Neural cell (in vitro differentiated cells): Measurements from ENCODE around the gene ITM2A. TPM values are rescaled to one million over a fixed set of nuclear protein-coding genes. Genes with fewer than 3 reads are reported as not detected.

Experiments
- H2AFZ ChIP-seq: fragments of 200-600, 300-800 bp; sonication (generic), shearing (Covaris generic); 2 replicates; pipeline ENCODE4 v1.6.0; 2014; ENCODE audit warnings: low read depth, mild to moderate bottlenecking, antibody characterized with exemption, low read length, moderate library complexity
- H3F3A ChIP-seq: fragments of 200-600 bp; shearing (Covaris generic); 2 replicates; pipeline ENCODE4 v1.6.1; 2016; ENCODE audit warnings: mild to moderate bottlenecking, moderate library complexity, mixed read lengths, antibody characterized with exemption, low read length; ENCODE audit not compliant: insufficient read depth, poor library complexity, severe bottlenecking
- H3K27ac ChIP-seq: fragments of 200-600, 300-800 bp; sonication (generic), shearing (Covaris generic); 2 replicates; pipeline ENCODE4 v1.5.1; 2014; ENCODE audit warnings: mild to moderate bottlenecking, low read length, moderate library complexity
- H3K27me3 ChIP-seq: fragments of 300-800, 200-600 bp; sonication (generic), shearing (Covaris generic); 2 replicates; pipeline ENCODE4 v1.6.0; 2014; ENCODE audit warnings: mild to moderate bottlenecking, low read depth, low read length, moderate library complexity; ENCODE audit not compliant: insufficient read depth
- H3K36me3 ChIP-seq: fragments of 300-800, 200-600 bp; sonication (generic), shearing (Covaris generic); 2 replicates; pipeline ENCODE4 v1.5.1; 2014; ENCODE audit warnings: mild to moderate bottlenecking, antibody characterized with exemption, low read length, moderate library complexity; ENCODE audit not compliant: insufficient read depth
- H3K4me2 ChIP-seq: fragments of 300-800, 200-600 bp; sonication (generic), shearing (Covaris generic); 2 replicates; pipeline ENCODE4 v1.6.0; 2014; ENCODE audit warnings: mild to moderate bottlenecking, low read length
- H3K4me3 ChIP-seq: fragments of 300-800, 200-600 bp; sonication (generic), shearing (Covaris generic); 2 replicates; pipeline ENCODE4 v1.5.1; 2014; ENCODE audit warnings: mild to moderate bottlenecking, low read length, moderate library complexity
- H3K79me2 ChIP-seq: fragments of 200-600 bp; shearing (Covaris generic); replicated peaks from 2 replicates; pipeline ENCODE4 v1.6.0; 2014; ENCODE audit warnings: mild to moderate bottlenecking, low read length, moderate library complexity; ENCODE audit not compliant: insufficient read depth
- H3K9ac ChIP-seq: fragments of 300-800, 200-600 bp; sonication (generic), shearing (Covaris generic); 2 replicates; pipeline ENCODE4 v1.6.1; 2016; ENCODE audit warnings: mild to moderate bottlenecking, low read length, mixed read lengths
- H3K9me2 ChIP-seq: fragments of 200-600 bp; shearing (Covaris generic); 2 replicates; pipeline ENCODE4 v1.6.1; 2016; ENCODE audit warnings: mild to moderate bottlenecking, low read length, mixed read lengths; ENCODE audit not compliant: insufficient read depth
- H3K9me3 ChIP-seq: fragments of 200-600, 300-800 bp; sonication (generic), shearing (Covaris generic); 2 replicates; pipeline ENCODE4 v1.6.1; 2016; ENCODE audit warnings: mild to moderate bottlenecking, mixed run types, low read length, moderate library complexity, mixed read lengths
- H4K20me1 ChIP-seq: fragments of 200-600 bp; shearing (Covaris generic); 2 replicates; pipeline ENCODE4 v1.6.1; 2016; ENCODE audit warnings: mild to moderate bottlenecking, mixed run types; ENCODE audit not compliant: insufficient read depth
- EP300 ChIP-seq: fragments of 450-650 bp; conservative IDR thresholded peaks from 2 replicates; pipeline ENCODE4 v1.6.1; 2014; ENCODE audit warnings: antibody characterized with exemption, mild to moderate bottlenecking, moderate library complexity; ENCODE audit not compliant: poor library complexity, severe bottlenecking
- EZH2 ChIP-seq: fragments of 200-600, 300-800 bp; shearing (Covaris generic), sonication (generic); IDR thresholded peaks from 2 replicates; pipeline ENCODE4 v1.6.1; 2014; ENCODE audit warnings: antibody characterized with exemption, low read length, borderline replicate concordance, mild to moderate bottlenecking; ENCODE audit not compliant: insufficient read depth, poor library complexity, severe bottlenecking
- MXI1 ChIP-seq: fragments of 450-650 bp; conservative IDR thresholded peaks from 2 replicates; pipeline ENCODE4 v1.6.1; 2014; ENCODE audit warnings: antibody characterized with exemption, mild to moderate bottlenecking; ENCODE audit not compliant: poor library complexity, severe bottlenecking
- POLR2AphosphoS5 ChIP-seq: IDR thresholded peaks from 2 replicates; pipeline ENCODE4 v1.6.1; 2012
- RAD21 ChIP-seq: fragments of 450-650 bp; conservative IDR thresholded peaks from 2 replicates; pipeline ENCODE4 v1.6.1; 2014; ENCODE audit warnings: antibody characterized with exemption, mild to moderate bottlenecking, moderate library complexity
- SMC3 ChIP-seq: fragments of 450-650 bp; conservative IDR thresholded peaks from 2 replicates; pipeline ENCODE4 v1.6.1; 2014; ENCODE audit warnings: antibody characterized with exemption, mild to moderate bottlenecking, moderate library complexity; ENCODE audit not compliant: poor library complexity
- TAF1 ChIP-seq: IDR thresholded peaks from 2 replicates; pipeline ENCODE4 v1.6.1; 2012; ENCODE audit warnings: low read depth
- polyA minus RNA-seq: library from RNA; depleted of rRNA, polyadenylated mRNA; stranded (reverse); fragments of >200 nt; gene quantifications from 2 replicates; pipeline ENCODE4 v1.2.3, GENCODE V29; 2014
- polyA plus RNA-seq: library from polyadenylated mRNA; depleted of rRNA; stranded (reverse); fragments of >200 nt; gene quantifications from 2 replicates; pipeline ENCODE4 v1.2.3, GENCODE V29; 2014
- TF ChIP-seq, protein P1 (sequence below): fragments of 450-650 bp; IDR thresholded peaks from 2 replicates; pipeline ENCODE4 v1.5.1; 2014; ENCODE audit warnings: antibody characterized with exemption, mild to moderate bottlenecking, moderate library complexity; ENCODE audit not compliant: poor library complexity, severe bottlenecking
- TF ChIP-seq, protein P2 (sequence below): IDR thresholded peaks from 2 replicates; pipeline ENCODE4 v1.6.1; 2012; ENCODE audit warnings: borderline replicate concordance

The ITM2A gene
- polyA plus RNA-seq (not detected in 2 replicates), polyA minus RNA-seq (not detected in 2 replicates)

DNA sequence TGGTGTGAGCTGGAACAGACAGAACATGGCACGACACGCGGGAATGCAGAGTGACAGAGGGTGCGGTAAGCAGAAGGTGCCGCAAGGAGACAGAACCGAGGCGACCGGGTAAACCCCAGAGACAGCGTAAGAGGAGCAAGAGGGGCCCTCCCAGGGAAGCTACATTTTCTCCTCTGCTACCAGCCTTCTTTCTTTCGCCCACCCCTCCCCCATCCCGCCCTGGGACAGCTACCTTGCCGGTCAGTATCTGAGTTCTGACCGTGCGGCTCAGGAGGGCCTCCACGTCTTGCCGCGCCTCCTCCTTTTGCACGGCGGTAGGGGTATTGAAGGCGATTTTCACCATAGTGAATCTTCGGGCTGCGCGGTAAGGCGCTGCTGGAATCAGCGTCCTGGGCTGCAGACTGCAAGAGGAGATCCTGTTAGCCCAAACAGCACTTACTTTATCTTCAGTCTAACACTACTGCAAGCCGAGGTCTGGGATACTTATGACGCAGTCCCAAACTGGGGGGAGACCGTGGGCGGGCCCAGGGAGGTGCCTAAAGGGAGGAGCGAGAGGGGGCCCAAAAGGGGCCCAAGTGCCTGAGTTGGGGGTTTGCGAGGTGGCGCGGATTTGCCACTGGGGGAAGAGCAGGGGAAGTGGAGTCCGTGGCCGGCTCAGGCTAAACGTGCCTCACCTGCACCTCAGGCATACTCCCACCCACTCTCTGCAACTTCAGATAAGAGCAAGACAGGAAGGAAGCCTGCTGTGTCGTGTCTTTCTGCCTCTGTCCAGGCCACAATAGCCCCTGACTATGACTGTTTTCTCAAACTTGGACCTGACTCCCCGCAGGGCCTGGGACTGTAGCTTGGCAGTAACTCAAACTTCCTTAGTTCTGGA is at the start of gene ITM2A:
Gene ITM2A, minus strand, starts transcription at position 462 of the 877 bp plus-strand sequence. Its CDS starts 119 bp downstream, at position 343.
- Histone ChIP-seq H3K4me3 (peak within 1 kb of the TSS; percentile 54), H3K27me3 (no peaks in the 10 kb centered on the region), H3K36me3 (no peaks in the 10 kb centered on the region), H3K27ac (no peak within 1 kb of the TSS), H3F3A (no peaks in the 10 kb centered on the region), H3K79me2 (no peaks in the 10 kb centered on the region), H2AFZ (no peak within 1 kb of the TSS), H3K4me2 (no peak within 1 kb of the TSS), H4K20me1 (no peaks in the 10 kb centered on the region), H3K9ac (no peak within 1 kb of the TSS), H3K9me2 (no peaks in the 10 kb centered on the region), H3K9me3 (no peaks in the 10 kb centered on the region)
- TF ChIP-seq TAF1, result no peak
- no peak for TF ChIP-seq EZH2
- TF ChIP-seq POLR2AphosphoS5, result no peak

DNA sequence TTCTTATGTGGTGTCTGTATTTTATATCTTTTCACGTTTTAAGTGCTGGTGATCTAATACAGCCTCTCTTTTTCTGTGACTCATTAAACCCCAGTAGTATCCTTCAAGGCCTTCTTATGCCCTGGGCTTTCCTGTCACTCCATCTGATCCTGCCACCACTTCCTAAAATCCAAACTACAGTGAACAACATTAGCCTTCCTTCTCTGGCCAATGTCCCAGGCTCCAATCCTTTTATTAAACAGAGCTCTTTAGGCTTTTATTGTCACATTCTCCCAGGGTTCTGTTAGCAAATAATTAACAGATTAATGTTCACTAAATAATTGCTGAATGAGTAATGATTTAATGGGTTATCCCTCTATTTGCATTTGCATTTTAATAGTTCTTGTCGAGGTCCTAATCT is 47.9 kb upstream of the ITM2A start:
- H4K20me1 ChIP-seq, result no peaks in the 10 kb centered on the region
- H3F3A ChIP-seq, result no peaks in the 10 kb centered on the region
- no peaks in the 10 kb centered on the region for H3K79me2 ChIP-seq
- H2AFZ ChIP-seq, result no peak overlapping the region
- H3K4me3 ChIP-seq, result no peak overlapping the region
- H3K9me2 ChIP-seq, result no peaks in the 10 kb centered on the region
- no peaks in the 10 kb centered on the region for H3K36me3 ChIP-seq
- no peaks in the 10 kb centered on the region for H3K9me3 ChIP-seq
- H3K27ac ChIP-seq, result no peak overlapping the region
- TF ChIP-seq, protein P1, sequence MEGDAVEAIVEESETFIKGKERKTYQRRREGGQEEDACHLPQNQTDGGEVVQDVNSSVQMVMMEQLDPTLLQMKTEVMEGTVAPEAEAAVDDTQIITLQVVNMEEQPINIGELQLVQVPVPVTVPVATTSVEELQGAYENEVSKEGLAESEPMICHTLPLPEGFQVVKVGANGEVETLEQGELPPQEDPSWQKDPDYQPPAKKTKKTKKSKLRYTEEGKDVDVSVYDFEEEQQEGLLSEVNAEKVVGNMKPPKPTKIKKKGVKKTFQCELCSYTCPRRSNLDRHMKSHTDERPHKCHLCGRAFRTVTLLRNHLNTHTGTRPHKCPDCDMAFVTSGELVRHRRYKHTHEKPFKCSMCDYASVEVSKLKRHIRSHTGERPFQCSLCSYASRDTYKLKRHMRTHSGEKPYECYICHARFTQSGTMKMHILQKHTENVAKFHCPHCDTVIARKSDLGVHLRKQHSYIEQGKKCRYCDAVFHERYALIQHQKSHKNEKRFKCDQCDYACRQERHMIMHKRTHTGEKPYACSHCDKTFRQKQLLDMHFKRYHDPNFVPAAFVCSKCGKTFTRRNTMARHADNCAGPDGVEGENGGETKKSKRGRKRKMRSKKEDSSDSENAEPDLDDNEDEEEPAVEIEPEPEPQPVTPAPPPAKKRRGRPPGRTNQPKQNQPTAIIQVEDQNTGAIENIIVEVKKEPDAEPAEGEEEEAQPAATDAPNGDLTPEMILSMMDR, result no peak
- no peak for TF ChIP-seq EP300
- TF ChIP-seq TAF1, result no peak
- no peak for TF ChIP-seq RAD21
- TF ChIP-seq EZH2, result no peak
- TF ChIP-seq, protein P2, sequence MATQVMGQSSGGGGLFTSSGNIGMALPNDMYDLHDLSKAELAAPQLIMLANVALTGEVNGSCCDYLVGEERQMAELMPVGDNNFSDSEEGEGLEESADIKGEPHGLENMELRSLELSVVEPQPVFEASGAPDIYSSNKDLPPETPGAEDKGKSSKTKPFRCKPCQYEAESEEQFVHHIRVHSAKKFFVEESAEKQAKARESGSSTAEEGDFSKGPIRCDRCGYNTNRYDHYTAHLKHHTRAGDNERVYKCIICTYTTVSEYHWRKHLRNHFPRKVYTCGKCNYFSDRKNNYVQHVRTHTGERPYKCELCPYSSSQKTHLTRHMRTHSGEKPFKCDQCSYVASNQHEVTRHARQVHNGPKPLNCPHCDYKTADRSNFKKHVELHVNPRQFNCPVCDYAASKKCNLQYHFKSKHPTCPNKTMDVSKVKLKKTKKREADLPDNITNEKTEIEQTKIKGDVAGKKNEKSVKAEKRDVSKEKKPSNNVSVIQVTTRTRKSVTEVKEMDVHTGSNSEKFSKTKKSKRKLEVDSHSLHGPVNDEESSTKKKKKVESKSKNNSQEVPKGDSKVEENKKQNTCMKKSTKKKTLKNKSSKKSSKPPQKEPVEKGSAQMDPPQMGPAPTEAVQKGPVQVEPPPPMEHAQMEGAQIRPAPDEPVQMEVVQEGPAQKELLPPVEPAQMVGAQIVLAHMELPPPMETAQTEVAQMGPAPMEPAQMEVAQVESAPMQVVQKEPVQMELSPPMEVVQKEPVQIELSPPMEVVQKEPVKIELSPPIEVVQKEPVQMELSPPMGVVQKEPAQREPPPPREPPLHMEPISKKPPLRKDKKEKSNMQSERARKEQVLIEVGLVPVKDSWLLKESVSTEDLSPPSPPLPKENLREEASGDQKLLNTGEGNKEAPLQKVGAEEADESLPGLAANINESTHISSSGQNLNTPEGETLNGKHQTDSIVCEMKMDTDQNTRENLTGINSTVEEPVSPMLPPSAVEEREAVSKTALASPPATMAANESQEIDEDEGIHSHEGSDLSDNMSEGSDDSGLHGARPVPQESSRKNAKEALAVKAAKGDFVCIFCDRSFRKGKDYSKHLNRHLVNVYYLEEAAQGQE, result no peak
- TF ChIP-seq SMC3, result no peak
- TF ChIP-seq MXI1, result no peak
- no peak for TF ChIP-seq POLR2AphosphoS5
- H3K27me3 ChIP-seq, result no peaks in the 10 kb centered on the region
- H3K4me2 ChIP-seq, result no peak overlapping the region
- H3K9ac ChIP-seq, result no peak overlapping the region
